Effector memory CD4-positive, alpha-beta T cell (primary cell): ENCODE results near the gene HLA-C.

Experiments used
- DNase-seq, 3 donors: peaks; one replicate each; pipeline ENCODE4 v3.0.0-alpha.2; 2020
- H3K27ac ChIP-seq: 2 replicates; pipeline ENCODE4 v1.7.0; 2013; ENCODE audit warnings: mild to moderate bottlenecking, low read length, moderate library complexity; ENCODE audit not compliant: insufficient read depth, poor library complexity, severe bottlenecking
- H3K27me3 ChIP-seq: replicated peaks from 2 replicates; pipeline ENCODE4 v1.7.0; 2013; ENCODE audit warnings: mild to moderate bottlenecking, low read length; ENCODE audit not compliant: insufficient read depth, control insufficient read depth, poor library complexity, severe bottlenecking
- H3K36me3 ChIP-seq: 2 replicates; pipeline ENCODE4 v1.7.0; 2013; ENCODE audit warnings: mild to moderate bottlenecking, low read length, moderate library complexity; ENCODE audit not compliant: control insufficient read depth, insufficient read depth
- H3K4me1 ChIP-seq: 2 replicates; pipeline ENCODE4 v1.7.0; 2013; ENCODE audit warnings: low read length, mild to moderate bottlenecking; ENCODE audit not compliant: control insufficient read depth, insufficient read depth, poor library complexity, severe bottlenecking
- H3K4me3 ChIP-seq: 2 replicates; pipeline ENCODE4 v1.7.0; 2013; ENCODE audit warnings: low read length, low read depth, mild to moderate bottlenecking; ENCODE audit not compliant: insufficient read depth, poor library complexity, severe bottlenecking
- H3K9me3 ChIP-seq: 2 replicates; pipeline ENCODE4 v1.7.0; 2013; ENCODE audit warnings: mild to moderate bottlenecking, low read length, moderate library complexity; ENCODE audit not compliant: control insufficient read depth
- total RNA-seq, 3 donors: gene quantifications; one replicate each; lab custom pipeline; 2026; lab: John Stamatoyannopoulos, UW

The HLA-C gene
- 2,289 to 2,619 (median 2,523) reads per million in 3 donors for total RNA-seq

GRCh38 chr6:31271641-31272357 lies at the start of gene HLA-C:
HLA-C (minus strand) TSS chr6:31272092; CDS start chr6:31272071, 21 bp downstream.
- Histone ChIP-seq H3K27me3 (no peaks in the 10 kb centered on the region), H3K27ac (peak within 1 kb of the TSS; percentile 99), H3K36me3 (peaks cover 37% of the 10 kb centered on the region), H3K4me1 (peaks cover 32% of the 10 kb centered on the region), H3K4me3 (peak within 1 kb of the TSS; percentile 93), H3K9me3 (no peaks in the 10 kb centered on the region)
- peak; percentile 88 to 92 (median 88) for DNase-seq

DNA sequence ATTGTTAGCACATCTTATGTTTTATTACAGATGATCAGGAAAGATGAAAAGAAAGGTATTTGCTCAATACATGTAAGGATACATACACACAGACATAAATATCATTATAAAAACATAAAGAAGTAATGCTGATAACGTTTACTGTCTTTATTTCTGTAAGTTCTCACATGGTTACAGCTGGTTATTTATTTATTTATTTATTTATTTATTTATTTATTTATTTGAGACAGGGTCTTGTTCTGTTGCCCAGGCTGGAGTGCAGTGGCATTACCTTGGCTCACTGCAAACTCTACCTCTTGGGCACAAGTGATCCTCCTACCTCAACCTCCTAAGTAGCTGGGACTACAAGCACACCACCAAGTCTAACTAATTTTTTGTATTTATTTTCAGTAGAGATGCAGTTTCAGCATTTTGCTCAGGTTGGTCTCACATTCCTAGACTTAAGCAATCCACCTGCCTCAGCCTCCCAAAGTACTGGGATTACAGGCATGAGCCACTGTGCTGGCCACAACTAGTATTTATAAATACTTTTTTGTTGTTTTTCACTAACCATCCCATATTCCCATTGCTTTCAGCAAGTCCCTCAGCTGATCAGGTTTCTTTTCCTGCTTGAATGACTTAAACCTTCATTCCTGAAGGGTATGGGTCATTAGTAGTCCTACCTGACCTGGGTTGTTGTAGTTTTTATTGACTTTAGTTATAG lies 49.3 kb upstream of the HLA-C start:
- DNase-seq: no peak
- Histone ChIP-seq H3K36me3 (no peaks in the 10 kb centered on the region), H3K27me3 (no peaks in the 10 kb centered on the region), H3K9me3 (no peaks in the 10 kb centered on the region), H3K4me1 (no peaks in the 10 kb centered on the region), H3K4me3 (no peak overlapping the region), H3K27ac (no peak overlapping the region)

DNA sequence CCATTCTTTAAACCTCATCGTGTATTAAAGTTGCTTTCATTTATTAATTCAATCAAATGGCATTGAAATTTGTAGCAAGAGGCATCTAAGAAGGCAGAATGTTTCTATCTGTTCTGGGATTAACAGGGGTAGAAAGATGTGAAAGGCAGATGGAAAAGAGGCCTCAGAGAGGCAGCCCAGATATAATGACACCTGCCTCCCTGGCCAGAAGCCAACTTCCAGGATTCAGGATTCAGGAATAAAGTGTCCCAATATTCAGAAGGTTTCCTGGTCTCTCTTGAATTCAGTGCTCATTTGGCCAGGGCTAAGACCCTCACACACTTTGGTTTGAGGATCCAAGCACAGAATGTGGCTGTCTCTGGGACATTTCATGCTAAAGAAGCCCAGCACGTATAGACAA lies 45.1 kb upstream of the HLA-C start:
- Histone ChIP-seq H3K4me3 (no peak overlapping the region), H3K9me3 (no peaks in the 10 kb centered on the region), H3K27ac (no peak overlapping the region), H3K27me3 (no peaks in the 10 kb centered on the region), H3K36me3 (no peaks in the 10 kb centered on the region), H3K4me1 (no peaks in the 10 kb centered on the region)
- DNase-seq: no peak

- no peaks in the 10 kb centered on the region for H3K36me3 ChIP-seq
- H3K4me1 ChIP-seq: peaks cover 4% of the 10 kb centered on the region
- H3K4me3 ChIP-seq: no peak overlapping the region
- no peaks in the 10 kb centered on the region for H3K9me3 ChIP-seq
- H3K27me3 ChIP-seq: no peaks in the 10 kb centered on the region
- no peak overlapping the region for H3K27ac ChIP-seq
- no peak for DNase-seq
These were observed 37.7 kb upstream of the HLA-C start for GRCh38 chr6:31309641-31310040.

DNA sequence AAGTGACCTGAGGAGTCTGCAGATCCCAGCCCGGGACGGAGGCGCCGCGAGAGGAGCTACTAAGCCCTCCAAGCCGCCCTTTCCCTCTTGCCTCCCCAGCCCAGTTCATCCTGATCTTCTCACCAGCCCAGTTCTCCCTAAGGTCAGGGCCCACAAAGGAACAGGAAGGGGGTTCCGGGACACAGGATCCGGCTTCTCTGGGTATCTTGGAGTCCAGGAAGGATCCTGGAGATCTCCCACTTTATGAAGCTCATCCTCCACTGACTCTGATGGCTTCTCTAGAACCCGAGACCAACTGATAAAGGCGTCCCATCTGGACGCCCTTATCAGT lies 36.9 kb upstream of the HLA-C start:
- no peaks in the 10 kb centered on the region for H3K9me3 ChIP-seq
- H3K4me3 ChIP-seq: peak overlapping the region; percentile 68
- DNase-seq: no peak
- no peaks in the 10 kb centered on the region for H3K27me3 ChIP-seq
- no peaks in the 10 kb centered on the region for H3K36me3 ChIP-seq
- H3K27ac ChIP-seq: no peak overlapping the region
- H3K4me1 ChIP-seq: peaks cover 4% of the 10 kb centered on the region

DNA sequence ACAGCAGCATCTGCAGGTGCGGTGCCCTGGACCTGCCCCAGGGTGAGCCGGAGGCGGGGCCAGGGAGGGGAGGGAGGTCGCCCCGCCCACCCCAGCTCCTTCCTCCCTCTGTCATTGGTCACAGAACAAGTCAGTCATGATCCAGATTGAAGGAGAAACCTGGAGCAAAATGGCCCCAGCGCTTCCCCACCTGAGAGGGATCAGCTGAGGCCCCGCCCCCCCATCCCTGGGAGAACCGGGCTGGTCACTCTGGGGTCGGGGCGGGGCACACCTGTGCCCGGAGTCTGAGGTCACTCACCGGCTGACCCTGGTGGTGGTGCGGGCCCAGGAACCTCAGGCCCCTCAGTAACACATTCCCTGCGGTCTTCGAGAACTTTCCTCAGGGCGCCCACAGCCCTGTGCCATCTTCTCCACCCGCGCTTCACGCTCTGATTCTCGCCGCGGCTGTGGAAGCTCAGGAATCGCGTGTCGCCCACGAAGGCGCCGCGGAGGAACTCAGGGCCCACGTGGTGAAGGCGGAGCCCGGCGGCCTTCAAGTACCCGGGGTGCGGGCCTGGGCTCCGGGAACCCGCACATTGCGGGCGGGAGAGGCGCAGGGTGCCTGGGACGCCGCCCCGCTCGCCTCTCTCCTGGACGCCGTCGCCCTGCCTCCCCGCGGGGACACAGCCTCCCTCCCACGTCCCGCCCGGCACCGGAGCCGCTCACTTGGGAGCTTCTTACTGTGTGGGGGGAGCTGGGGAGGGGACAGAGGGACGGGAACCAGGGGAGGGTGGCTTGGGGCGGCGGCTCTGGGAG lies 36.4 kb upstream of the HLA-C start:
- Histone ChIP-seq H3K4me1 (peaks cover 4% of the 10 kb centered on the region), H3K27me3 (no peaks in the 10 kb centered on the region), H3K27ac (no peak overlapping the region), H3K4me3 (peak overlapping the region; percentile 68), H3K9me3 (no peaks in the 10 kb centered on the region), H3K36me3 (no peaks in the 10 kb centered on the region)
- DNase-seq: peak; percentile 31 to 67 (median 63)

DNA sequence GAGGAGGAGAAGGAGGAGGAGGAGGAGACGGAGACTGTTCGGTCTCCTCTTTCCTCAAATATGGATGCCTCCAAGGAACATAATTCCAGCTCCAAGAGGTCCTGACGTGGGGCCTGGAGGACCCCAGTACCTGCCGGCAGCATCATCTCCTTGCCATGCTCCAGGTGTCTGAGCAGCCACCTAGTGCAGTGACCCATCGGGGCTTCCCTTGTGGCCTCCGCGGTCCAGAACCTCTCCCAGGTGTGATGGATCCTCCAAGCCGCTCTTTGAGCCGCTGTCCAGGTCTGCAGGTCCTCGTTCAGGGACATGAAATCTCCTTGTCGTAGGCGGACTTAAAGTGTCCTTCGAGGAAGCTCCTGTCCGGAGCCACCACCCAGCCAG lies 35.8 kb upstream of the HLA-C start:
- Histone ChIP-seq H3K27ac (no peak overlapping the region), H3K4me3 (peak overlapping the region; percentile 68), H3K27me3 (no peaks in the 10 kb centered on the region), H3K36me3 (no peaks in the 10 kb centered on the region), H3K4me1 (peaks cover 4% of the 10 kb centered on the region), H3K9me3 (no peaks in the 10 kb centered on the region)
- no peak for DNase-seq

DNA sequence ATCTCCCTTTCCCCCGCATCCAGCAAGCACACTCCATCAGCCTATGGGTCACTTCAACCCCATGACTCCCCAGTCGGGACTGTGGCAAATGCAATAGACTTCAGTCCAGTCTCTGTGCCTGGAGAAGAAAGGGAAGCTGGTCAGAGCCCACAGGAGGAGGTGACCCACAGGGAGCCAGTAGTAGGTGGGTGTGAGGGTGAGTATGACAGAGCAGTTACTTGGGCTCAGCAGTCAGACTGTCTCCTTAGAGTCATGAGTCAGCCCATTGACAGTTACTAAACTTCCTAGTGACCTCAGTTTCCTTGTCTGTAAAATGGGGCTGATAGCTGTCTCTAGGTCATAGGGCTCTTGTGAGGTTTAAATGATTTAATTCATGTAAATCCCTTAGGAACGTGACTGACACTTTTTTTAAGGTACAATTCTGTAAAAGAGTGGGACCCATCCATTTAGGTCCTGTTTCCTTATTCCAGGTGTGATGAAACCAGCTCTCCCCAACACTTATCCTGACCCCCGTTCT lies 33.9 kb upstream of the HLA-C start:
- Histone ChIP-seq H3K4me3 (no peak overlapping the region), H3K9me3 (no peaks in the 10 kb centered on the region), H3K4me1 (peaks cover 4% of the 10 kb centered on the region), H3K27ac (no peak overlapping the region), H3K36me3 (no peaks in the 10 kb centered on the region), H3K27me3 (no peaks in the 10 kb centered on the region)
- no peak for DNase-seq

GRCh38 chr6:31304683-31305082 lies 32.8 kb upstream of the HLA-C start:
- DNase-seq: no peak

More at GRCh38 chr6:31304683-31305082, 32.8 kb upstream of the HLA-C start:
- H3K36me3 ChIP-seq: no peaks in the 10 kb centered on the region
- no peak overlapping the region for H3K27ac ChIP-seq
- no peaks in the 10 kb centered on the region for H3K9me3 ChIP-seq
- H3K4me1 ChIP-seq: peaks cover 4% of the 10 kb centered on the region
- no peak overlapping the region for H3K4me3 ChIP-seq
- no peaks in the 10 kb centered on the region for H3K27me3 ChIP-seq
